Measurements from ENCODE around the gene PTTG1IP.

Gene PTTG1IP

GRCh38 chr21:44817914-44818639 is 55.4 kb downstream of the PTTG1IP start, which contains the start of gene SUMO3:
Gene SUMO3, minus strand, starts transcription at chr21:44818062. Its CDS starts 94 bp downstream, at chr21:44817968.
- TF ChIP-seq CTCF (conservative IDR thresholded peaks at IDR 0.05; ENCODE audit: low read depth, low read length) = no peak
- peak within 1 kb of the TSS; percentile 66 for H3K4me3 ChIP-seq (ENCODE audit: low read length)
- no peak for DNase-seq (ENCODE audit: low read depth)

GRCh38 chr21:44817506-44817880 is 56.0 kb downstream of the PTTG1IP start:
- peak overlapping the region; percentile 66 for H3K4me3 ChIP-seq (ENCODE audit: low read length)
- TF ChIP-seq CTCF (conservative IDR thresholded peaks at IDR 0.05; ENCODE audit: low read depth, low read length) = no peak
- peak; percentile 53 for DNase-seq (ENCODE audit: low read depth)

GRCh38 chr21:44816761-44817505 is 56.6 kb downstream of the PTTG1IP start:
- TF ChIP-seq CTCF (conservative IDR thresholded peaks at IDR 0.05; ENCODE audit: low read depth, low read length) = no peak
- DNase-seq (ENCODE audit: low read depth) = no peak

GRCh38 chr21:44815852-44816628 is 57.5 kb downstream of the PTTG1IP start:
- DNase-seq (ENCODE audit: low read depth) = no peak
- H3K4me3 ChIP-seq (ENCODE audit: low read length) = no peak overlapping the region
- no peak for TF ChIP-seq CTCF (conservative IDR thresholded peaks at IDR 0.05; ENCODE audit: low read depth, low read length)

More at GRCh38 chr21:44816761-44817505, 56.6 kb downstream of the PTTG1IP start:
- H3K4me3 ChIP-seq (ENCODE audit: low read length) = peak overlapping the region; percentile 66

GRCh38 chr21:44815225-44815624 is 58.3 kb downstream of the PTTG1IP start:
- TF ChIP-seq CTCF (conservative IDR thresholded peaks at IDR 0.05; ENCODE audit: low read depth, low read length) = no peak
- no peak for DNase-seq (ENCODE audit: low read depth)
- H3K4me3 ChIP-seq (ENCODE audit: low read length) = no peak overlapping the region

- TF ChIP-seq CTCF (conservative IDR thresholded peaks at IDR 0.05; ENCODE audit: low read depth, low read length) = no peak
- no peak for DNase-seq (ENCODE audit: low read depth)
- H3K4me3 ChIP-seq (ENCODE audit: low read length) = no peak overlapping the region
Observed at GRCh38 chr21:44814498-44815023, 58.9 kb downstream of the PTTG1IP start.
